ENCODE measurements around the gene CIRBP. TPM values are rescaled to one million over a fixed set of nuclear protein-coding genes. Genes with fewer than 3 reads are reported as not detected.

Gene CIRBP
- total RNA-seq, 1 experiment from 2014 or later: 66.6 TPM

- no peak overlapping the region for H3K4me3 ChIP-seq (ENCODE audit: low read depth in 2 of 2, low read length in 2 of 2)
- DNase-seq (ENCODE audit: low read depth, low spot score): no peak
- H3K27me3 ChIP-seq (ENCODE audit: control insufficient read depth, insufficient read depth, low read length): no peaks in the 10 kb centered on the region
- no TSS peak for BruUV-seq (replicated peaks)
- ATAC-seq: peak; percentile 3
- peaks cover 14% of the 10 kb centered on the region for H3K4me1 ChIP-seq (ENCODE audit: control insufficient read depth, insufficient read depth, low read length)
- intact Hi-C loops (cut with micrococcal nuclease; ENCODE audit: unreplicated experiment): no loop called here
- no peaks in the 10 kb centered on the region for H3K9me3 ChIP-seq (ENCODE audit: control insufficient read depth, insufficient read depth, low read depth, low read length)
- POLR2A ChIA-PET: no interaction called here
- CTCF ChIA-PET: no interaction called here
- TF ChIP-seq, protein P1, sequence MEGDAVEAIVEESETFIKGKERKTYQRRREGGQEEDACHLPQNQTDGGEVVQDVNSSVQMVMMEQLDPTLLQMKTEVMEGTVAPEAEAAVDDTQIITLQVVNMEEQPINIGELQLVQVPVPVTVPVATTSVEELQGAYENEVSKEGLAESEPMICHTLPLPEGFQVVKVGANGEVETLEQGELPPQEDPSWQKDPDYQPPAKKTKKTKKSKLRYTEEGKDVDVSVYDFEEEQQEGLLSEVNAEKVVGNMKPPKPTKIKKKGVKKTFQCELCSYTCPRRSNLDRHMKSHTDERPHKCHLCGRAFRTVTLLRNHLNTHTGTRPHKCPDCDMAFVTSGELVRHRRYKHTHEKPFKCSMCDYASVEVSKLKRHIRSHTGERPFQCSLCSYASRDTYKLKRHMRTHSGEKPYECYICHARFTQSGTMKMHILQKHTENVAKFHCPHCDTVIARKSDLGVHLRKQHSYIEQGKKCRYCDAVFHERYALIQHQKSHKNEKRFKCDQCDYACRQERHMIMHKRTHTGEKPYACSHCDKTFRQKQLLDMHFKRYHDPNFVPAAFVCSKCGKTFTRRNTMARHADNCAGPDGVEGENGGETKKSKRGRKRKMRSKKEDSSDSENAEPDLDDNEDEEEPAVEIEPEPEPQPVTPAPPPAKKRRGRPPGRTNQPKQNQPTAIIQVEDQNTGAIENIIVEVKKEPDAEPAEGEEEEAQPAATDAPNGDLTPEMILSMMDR (IDR thresholded peaks at IDR 0.05): no peak
- no peak for TF ChIP-seq SIN3A (IDR thresholded peaks at IDR 0.05; ENCODE audit: borderline replicate concordance, insufficient read depth, low read depth, low read length)
- TF ChIP-seq TCF7L2 (IDR thresholded peaks at IDR 0.05; ENCODE audit: low read depth, low read length): no peak
- no peak for TF ChIP-seq POLR2AphosphoS5 (IDR thresholded peaks at IDR 0.05; ENCODE audit: low read depth, low read length)
- no peak for TF ChIP-seq REST (IDR thresholded peaks at IDR 0.05; ENCODE audit: insufficient read depth in 1 of 2, low read depth in 2 of 2, low read length in 1 of 2)
- H3K36me3 ChIP-seq (ENCODE audit: control insufficient read depth, insufficient read depth, low read length): no peaks in the 10 kb centered on the region
- in situ Hi-C loops (cut with HindIII; ENCODE audit: low pct_unique_long_range_greater_than_20kb, low sequenced_read_pairs): no loop called here
- H3K27ac ChIP-seq (ENCODE audit: low read length): peak overlapping the region; percentile 61
Observed at GRCh38 chr19:1232652-1233072, 36.5 kb upstream of the CIRBP start.

- BruUV-seq (replicated peaks): no TSS peak
- no peak for DNase-seq (ENCODE audit: low read depth, low spot score)
- in situ Hi-C loops (cut with HindIII; ENCODE audit: low pct_unique_long_range_greater_than_20kb, low sequenced_read_pairs): no loop called here
- H3K4me3 ChIP-seq (ENCODE audit: low read depth in 2 of 2, low read length in 2 of 2): no peak overlapping the region
- TF ChIP-seq REST (IDR thresholded peaks at IDR 0.05; ENCODE audit: insufficient read depth in 1 of 2, low read depth in 2 of 2, low read length in 1 of 2): no peak
- TF ChIP-seq, protein P1 (IDR thresholded peaks at IDR 0.05): no peak
- TF ChIP-seq SIN3A (IDR thresholded peaks at IDR 0.05; ENCODE audit: borderline replicate concordance, insufficient read depth, low read depth, low read length): no peak
- TF ChIP-seq TCF7L2 (IDR thresholded peaks at IDR 0.05; ENCODE audit: low read depth, low read length): no peak
- TF ChIP-seq POLR2AphosphoS5 (IDR thresholded peaks at IDR 0.05; ENCODE audit: low read depth, low read length): no peak
- H3K27ac ChIP-seq (ENCODE audit: low read length): no peak overlapping the region; the same call in 1 of the 2 replicates
- H3K4me1 ChIP-seq (ENCODE audit: control insufficient read depth, insufficient read depth, low read length): peaks cover 15% of the 10 kb centered on the region
- no peaks in the 10 kb centered on the region for H3K27me3 ChIP-seq (ENCODE audit: control insufficient read depth, insufficient read depth, low read length)
- no peaks in the 10 kb centered on the region for H3K9me3 ChIP-seq (ENCODE audit: control insufficient read depth, insufficient read depth, low read depth, low read length)
- no peaks in the 10 kb centered on the region for H3K36me3 ChIP-seq (ENCODE audit: control insufficient read depth, insufficient read depth, low read length)
- ChIA-PET POLR2A (no interaction called here), CTCF (no interaction called here)
- no peak for ATAC-seq
- intact Hi-C loops (cut with micrococcal nuclease; ENCODE audit: unreplicated experiment): no loop called here
Observed at GRCh38 chr19:1233115-1233667, 35.9 kb upstream of the CIRBP start.

Measured in Panc1 (cell line).